GM10266 (cell line): ENCODE data around the gene ZNF74.
"Not testable (repeated sequence)": the region's sequence is repeated elsewhere in the genome, so short reads cannot be mapped to it uniquely, and the experiment has no call there.

ENCODE experiments used
- DNase-seq: peaks from one replicate; pipeline ENCODE4 v3.0.0; 2012; ENCODE audit errors: extremely low spot score
- TF ChIP-seq, protein P1 (sequence below): IDR thresholded peaks from 2 replicates; pipeline ENCODE4 v1.5.1; 2012; ENCODE audit warnings: mild to moderate bottlenecking, low read depth; ENCODE audit not compliant: control insufficient read depth, insufficient read depth; ENCODE audit errors: missing control alignments

The ZNF74 gene

DNA sequence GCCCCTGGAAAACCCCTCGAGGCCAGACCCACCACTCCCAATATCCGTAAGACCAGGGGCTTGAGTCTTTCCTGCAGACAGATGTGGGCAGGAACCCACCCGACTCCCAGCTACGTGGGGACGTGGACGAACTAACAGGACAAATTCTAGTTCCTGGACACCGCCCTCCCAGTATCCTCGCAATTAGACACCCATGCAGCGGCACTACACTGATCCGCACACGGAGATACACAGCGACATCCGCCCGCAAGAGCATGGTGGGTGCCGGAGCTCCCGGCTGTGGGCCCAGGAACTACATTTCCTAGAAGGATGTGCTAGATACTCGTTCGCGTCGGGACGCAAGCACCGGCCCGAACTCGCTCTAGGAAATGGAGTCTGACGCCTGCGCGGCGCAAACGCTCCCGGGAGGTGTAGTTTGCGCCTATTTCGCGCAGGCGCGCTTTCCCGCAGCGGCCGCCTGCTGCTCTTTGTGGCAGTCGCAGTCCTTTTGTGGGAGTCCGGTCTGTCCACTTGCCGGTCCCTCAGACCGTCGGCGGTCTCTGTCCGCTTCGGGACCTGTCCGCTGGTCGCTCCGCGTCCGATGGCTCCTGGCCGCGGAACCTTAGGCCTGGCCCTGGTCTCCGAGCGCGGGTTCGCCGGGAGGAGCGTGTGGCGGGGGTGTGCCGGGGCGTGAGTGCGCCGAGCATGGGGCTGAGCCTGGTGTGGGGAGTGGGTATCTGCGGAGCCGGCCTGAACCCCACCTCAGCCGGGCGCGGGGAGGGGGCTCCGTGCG lies at the start of gene ZNF74:
Gene ZNF74, plus strand, starts transcription at position 447 of the 772 bp plus-strand sequence. CDS start 478 bp downstream, outside the sequence.
- TF ChIP-seq, protein P1, sequence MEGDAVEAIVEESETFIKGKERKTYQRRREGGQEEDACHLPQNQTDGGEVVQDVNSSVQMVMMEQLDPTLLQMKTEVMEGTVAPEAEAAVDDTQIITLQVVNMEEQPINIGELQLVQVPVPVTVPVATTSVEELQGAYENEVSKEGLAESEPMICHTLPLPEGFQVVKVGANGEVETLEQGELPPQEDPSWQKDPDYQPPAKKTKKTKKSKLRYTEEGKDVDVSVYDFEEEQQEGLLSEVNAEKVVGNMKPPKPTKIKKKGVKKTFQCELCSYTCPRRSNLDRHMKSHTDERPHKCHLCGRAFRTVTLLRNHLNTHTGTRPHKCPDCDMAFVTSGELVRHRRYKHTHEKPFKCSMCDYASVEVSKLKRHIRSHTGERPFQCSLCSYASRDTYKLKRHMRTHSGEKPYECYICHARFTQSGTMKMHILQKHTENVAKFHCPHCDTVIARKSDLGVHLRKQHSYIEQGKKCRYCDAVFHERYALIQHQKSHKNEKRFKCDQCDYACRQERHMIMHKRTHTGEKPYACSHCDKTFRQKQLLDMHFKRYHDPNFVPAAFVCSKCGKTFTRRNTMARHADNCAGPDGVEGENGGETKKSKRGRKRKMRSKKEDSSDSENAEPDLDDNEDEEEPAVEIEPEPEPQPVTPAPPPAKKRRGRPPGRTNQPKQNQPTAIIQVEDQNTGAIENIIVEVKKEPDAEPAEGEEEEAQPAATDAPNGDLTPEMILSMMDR, result no peak

DNA sequence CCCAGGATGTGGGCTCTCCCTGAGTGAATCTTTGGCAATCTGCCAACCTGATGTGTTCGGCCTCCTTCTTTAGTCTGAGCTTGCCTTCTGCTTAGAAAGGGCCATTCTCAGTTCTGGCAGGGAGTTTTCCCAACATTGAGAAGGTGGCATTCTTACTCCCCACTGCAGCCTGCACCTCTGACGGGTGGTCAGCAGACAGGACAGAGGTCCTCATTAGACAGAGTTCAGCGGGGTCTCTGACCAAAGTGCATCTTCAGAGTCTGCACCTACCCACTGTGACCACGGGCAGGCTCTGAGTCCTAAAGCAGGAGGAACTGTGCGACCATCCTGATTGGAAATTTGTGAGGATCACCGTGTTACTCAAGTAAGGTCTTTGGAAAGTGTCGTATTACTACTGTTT lies 47.4 kb upstream of the ZNF74 start:
- not testable (repeated sequence) for DNase-seq

More for the DNA sequence above, at the start of gene ZNF74:
- DNase-seq, result peak; percentile 90

DNA sequence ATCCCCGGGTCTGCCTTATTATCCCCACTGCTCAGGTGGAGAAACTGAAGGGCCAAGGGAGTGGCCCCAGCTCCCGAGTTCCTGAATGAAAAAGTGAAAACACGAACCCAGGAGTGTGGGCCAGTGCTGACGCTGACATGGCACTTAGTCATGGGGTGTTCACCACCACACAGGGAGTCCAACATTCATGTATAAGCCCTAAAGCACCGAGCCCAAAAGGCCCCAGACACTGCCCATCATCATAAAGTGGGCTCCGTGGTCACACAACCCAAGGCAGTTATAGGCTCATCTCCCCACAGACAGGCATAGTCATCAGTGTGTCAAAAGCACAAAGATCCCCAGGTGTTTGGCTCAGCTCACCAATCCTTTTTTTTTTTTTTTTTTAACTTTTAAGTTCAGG lies 41.4 kb upstream of the ZNF74 start:
- not testable (repeated sequence) for DNase-seq

DNA sequence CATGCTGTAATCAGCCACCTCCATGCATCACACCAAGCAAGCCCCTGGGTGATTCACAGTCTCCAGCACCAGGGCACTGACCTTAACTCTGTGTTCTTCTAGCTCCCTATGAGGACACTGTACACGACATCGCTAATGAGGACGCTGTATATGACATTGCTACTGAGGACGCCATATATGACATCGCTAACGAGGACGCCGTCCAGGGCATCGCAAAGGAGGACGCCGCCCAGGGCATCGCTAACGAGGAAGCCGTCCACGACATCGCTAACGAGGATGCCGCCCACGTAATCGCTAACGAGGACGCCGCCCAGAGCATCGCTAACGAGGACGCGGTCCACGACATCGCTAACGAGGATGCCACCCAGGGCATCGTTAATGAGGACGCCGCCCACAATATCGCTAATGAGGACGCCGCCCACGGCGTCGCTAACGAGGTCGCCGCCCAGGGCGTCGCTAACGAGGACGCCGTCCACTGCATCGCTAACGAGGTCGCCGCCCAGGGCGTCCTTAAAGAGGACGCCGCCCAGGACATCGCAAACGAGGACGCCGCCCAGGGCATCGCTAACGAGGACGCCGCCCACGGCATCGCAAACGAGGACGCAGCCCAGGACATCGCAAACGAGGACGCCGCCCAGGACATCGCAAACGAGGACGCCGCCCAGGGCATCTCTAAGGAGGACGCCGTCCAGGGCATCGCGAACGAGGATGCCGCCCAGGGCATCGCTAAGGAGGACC lies 39.5 kb upstream of the ZNF74 start:
- DNase-seq, result no peak
- TF ChIP-seq, protein P1, result no peak

DNA sequence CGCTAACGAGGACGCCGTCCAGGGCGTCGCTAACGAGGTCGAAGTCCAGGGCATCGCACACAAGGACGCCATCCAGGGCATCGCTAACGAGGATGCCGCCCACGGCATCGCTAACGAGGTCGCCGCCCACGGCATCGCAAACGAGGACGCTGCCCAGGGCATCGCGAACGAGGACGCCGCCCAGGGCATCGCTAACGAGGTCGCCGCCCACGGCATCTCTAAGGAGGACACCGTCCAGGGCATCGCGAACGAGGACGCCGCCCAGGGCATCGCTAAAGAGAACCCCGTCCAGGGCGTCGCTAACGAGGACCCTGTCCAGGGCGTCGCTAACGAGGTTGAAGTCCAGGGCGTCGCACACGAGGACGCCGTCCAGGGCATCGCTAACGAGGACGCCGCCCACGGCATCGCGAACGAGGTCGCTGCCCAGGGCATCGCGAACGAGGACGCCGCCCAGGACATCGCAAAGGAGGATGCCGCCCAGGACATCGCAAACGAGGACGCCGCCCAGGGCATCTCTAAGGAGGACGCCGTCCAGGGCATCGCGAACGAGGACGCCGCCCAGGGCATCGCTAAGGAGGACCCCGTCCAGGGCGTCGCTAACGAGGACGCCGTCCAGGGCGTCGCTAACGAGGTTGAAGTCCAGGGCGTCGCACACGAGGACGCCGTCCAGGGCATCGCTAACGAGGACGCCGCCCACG lies 37.9 kb upstream of the ZNF74 start:
- not testable (repeated sequence) for DNase-seq

DNA sequence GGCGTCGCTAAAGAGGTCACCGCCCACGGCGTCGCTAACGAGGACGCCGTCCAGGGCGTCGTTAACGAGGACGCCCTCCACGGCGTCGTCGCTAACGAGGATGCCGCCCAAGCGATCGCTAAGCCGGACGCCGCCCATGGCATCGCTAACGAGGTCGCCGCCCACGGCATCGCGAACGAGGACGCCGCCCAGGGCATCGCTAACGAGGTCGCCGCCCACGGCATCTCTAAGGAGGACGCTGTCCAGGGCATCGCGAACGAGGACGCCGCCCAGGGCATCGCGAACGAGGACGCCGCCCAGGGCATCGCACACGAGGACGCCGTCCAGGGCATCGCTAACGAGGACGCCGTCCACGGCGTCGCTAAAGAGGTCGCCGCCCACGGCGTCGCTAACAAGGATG lies 37.0 kb upstream of the ZNF74 start:
- DNase-seq, result not testable (repeated sequence)

DNA sequence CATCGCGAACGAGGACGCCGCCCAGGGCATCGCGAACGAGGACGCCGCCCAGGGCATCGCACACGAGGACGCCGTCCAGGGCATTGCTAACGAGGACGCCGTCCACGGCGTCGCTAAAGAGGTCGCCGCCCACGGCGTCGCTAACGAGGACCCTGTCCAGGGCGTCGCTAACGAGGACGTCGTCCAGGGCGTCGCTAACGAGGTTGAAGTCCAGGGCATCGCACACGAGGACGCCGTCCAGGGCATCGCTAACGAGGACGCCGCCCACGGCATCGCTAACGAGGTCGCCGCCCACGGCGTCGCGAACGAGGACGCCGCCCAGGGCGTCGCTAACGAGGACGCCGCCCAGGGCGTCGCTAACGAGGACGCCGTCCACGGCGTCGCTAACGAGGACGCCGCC lies 36.0 kb upstream of the ZNF74 start:
- DNase-seq, result not testable (repeated sequence)

DNA sequence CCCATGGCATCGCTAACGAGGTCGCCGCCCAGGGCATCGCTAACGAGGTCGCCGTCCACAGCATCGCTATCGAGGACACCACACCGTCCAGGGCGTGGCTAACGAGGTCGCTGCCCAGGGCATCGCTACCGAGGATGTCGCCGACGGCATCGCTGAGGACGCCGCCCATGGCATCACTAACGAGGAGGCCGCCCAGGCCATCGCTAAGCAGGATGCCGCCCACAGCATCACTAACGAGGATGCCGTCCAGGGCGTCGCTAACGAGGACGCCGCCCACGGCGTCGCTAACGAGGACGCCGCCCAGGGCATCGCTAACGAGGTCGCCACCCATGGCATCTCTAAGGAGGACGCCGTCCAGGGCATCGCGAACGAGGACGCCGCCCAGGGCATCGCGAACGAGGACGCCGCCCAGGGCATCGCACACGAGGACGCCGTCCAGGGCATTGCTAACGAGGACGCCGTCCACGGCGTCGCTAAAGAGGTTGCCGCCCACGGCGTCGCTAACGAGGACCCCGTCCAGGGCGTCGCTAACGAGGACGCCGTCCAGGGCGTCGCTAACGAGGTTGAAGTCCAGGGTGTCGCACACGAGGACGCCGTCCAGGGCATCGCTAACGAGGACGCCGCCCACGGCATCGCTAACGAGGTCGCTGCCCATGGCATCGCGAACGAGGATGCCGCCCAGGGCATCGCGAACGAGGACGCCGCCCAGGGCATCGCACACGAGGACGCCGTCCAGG lies 35.3 kb upstream of the ZNF74 start:
- not testable (repeated sequence) for DNase-seq

DNA sequence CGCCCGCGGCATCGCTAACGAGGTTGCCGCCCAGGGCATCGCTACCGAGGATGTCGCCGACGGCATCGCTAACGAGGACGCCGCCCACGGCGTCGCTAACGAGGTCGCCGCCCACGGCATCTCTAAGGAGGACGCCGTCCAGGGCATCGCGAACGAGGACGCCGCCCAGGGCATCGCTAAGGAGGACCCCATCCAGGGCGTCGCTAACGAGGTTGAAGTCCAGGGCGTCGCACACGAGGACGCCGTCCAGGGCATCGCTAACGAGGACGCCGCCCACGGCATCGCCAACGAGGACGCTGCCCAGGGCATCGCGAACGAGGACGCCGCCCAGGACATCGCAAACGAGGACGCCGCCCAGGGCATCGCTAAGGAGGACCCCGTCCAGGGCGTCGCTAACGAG lies 33.7 kb upstream of the ZNF74 start:
- DNase-seq, result not testable (repeated sequence)

DNA sequence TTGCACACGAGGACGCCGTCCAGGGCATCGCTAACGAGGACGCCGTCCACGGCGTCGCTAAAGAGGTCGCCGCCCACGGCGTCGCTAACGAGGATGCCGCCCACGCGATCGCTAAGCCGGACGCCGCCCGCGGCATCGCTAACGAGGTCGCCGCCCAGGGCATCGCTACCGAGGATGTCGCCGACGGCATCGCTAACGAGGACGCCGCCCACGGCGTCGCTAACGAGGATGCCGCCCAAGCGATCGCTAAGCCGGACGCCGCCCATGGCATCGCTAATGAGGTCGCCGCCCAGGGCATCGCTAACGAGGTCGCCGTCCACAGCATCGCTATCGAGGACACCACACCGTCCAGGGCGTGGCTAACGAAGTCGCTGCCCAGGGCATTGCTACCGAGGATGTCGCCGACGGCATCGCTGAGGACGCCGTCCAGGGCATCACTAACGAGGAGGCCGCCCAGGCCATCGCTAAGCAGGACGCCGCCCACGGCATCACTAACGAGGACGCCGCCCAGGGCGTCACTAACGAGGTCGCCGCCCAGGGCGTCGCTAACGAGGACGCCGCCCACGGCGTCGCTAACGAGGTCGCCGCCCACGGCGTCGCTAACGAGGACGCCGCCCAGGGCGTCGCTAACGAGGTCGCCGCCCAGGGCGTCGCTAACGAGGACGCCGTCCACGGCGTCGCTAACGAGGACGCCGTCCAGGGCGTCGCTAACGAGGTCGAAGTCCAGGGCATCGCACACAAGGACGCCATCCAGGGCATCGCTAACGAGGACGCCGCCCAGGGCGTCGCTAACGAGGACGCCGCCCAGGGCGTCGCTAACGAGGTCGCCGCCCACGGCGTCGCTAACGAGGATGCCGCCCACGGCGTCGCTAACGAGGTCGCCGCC lies 32.8 kb upstream of the ZNF74 start:
- not testable (repeated sequence) for DNase-seq

DNA sequence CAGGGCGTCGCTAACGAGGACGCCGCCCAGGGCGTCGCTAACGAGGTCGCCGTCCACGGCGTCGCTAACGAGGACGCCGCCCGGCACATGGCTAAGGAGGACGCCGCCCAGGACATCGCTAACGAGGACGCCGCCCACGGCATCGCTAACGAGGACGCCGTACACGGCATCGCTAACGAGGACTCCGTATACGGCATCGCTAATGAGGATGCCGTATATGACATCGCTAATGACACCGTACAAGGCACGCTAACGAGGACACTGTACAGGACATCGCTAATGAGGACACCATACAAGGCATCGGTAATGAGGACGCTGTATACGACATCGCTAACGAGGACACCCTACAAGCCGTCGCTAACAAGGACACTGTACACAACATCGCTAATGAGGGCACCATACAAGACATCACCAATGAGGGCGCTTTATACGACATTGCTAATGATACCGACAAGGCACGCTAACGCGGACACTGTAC lies 32.2 kb upstream of the ZNF74 start:
- not testable (repeated sequence) for DNase-seq

DNA sequence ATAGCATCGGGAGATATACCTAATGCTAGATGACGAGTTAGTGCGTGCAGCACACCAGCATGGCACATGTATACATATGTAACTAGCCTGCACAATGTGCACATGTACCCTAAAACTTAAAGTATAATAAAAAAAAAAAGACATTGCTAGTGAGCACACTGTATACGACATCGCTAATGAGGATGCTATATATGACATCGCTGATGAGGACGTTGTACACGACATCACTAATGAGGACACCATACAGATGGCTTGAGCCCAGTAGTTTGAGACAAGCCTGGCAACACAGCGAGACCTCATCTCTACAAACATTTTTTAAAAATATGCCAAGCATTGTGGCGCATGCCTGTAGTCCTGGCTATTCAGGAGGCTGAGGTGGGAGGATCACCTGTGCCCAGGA lies 31.5 kb upstream of the ZNF74 start:
- not testable (repeated sequence) for DNase-seq

DNA sequence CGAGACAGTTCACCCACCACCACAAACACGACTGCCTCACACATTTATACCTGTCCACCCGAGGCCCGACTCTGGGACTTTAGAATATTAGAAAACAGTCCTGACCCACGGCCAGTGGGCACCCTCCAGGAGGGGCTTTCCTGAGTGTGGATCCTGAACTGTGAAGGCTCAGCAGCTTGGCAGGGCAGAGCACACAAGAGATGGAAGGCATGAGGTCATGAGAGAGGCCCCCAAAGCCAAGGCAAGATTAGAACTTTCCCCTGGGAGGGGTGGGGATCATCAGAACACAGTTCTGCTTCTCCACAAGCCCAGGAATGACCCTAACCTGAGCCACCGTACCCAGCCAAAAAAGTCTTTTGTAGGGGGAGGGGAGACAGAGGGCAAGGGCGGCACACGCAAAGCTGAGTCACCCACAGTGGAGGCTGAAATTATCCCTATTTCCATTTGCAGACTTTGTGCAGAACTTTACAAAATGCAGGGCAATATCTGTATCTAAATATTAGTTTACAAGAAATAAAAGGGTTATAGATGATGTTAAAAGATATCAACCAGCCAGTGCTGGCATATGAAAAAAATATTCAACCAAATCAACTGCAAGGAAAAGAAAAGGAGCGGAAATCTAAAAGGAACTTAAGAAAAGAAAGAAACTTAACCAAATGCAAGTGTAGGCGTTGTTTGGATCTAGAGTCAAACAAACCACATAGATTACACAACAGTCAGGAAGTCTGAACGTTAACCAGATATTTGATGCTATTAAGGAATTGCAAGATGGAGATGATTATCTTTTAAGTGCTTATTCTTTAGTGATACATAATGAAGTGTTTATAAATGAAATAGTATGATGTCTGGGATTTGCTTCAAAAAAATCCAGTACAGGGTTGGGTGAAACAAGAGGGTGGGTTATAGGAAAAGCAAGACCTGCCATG lies 29.4 kb upstream of the ZNF74 start:
- DNase-seq, result not testable (repeated sequence)

DNA sequence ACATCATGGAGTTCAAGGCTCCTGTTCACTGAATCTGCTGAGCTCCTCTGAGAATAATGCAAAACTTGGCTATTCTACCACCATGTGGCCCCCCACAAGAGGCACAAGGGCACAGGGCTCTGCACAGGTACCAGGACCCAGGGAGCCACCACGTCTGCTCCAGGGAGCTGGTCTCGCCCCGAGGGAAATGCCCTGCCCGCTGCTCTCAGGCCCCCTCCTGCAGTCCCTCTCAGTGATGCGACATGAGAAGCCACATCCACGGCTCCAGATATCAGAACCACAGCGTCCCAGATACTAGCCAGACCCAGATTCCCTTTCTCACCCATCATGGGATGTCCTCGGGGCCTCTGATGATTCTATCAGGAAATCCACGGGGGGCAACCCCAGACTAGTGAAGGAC lies 27.1 kb upstream of the ZNF74 start:
- not testable (repeated sequence) for DNase-seq

DNA sequence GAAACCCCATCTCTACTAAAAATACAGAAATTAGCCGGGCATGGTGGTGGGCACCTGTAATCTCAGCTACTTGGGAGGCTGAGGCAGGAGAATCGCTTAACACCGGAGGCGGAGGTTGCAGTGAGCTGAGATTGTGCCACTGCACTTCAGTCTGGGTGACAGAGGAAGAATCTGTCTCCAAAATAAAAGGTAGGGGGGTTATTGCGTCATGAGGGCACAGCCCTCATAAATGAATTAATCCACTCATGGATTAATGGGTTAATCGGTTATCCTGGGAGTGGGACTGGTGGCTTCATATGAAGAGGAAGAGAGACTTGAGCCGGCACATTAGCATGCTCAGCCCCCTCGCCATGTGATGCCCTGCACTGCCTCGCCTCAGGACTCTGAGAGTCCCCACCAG lies 25.1 kb upstream of the ZNF74 start:
- DNase-seq, result not testable (repeated sequence)

DNA sequence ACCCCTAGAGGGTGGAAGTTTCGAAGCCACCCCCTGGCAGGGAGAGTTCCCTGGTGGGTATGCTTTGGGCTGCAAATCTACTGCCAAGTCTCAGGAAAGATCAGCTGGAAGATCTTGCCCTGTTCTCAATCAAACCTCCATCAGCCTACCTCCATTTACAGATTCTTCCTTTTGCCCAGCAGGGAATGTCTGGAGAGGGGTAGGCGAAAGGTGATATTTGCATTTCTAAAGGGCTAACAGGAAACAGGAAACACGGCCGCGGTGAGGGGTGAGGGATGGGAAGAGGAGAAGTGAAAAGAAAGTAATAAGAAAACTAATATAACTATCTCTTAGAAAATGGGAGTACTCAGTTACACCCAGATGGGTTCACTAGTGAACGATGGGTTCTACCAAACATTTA lies 22.3 kb upstream of the ZNF74 start:
- not testable (repeated sequence) for DNase-seq
